Uterus (tissue), 4 donors: ENCODE data around the gene TUBA4A. TPM values are rescaled to one million over a fixed set of nuclear protein-coding genes. Genes with fewer than 3 reads are reported as not detected.
"Not testable (repeated sequence)": the region's sequence is repeated elsewhere in the genome, so short reads cannot be mapped to it uniquely, and the experiment has no call there.

Experiments
- DNase-seq, 2 donors: peaks; one replicate each; pipeline ENCODE4 v3.0.0-alpha.2; 2019 to 2020
- H3K27ac ChIP-seq, 2 donors: fragments of 200-600 bp; sonication (generic); 1 replicate in 1 of 2; 2 replicates in 1 of 2; pipeline ENCODE4 v1.5.1; 2016 to 2018
- H3K27me3 ChIP-seq, 2 donors: fragments of 200-600 bp; sonication (generic); one replicate each; pipeline ENCODE4 v1.5.1; 2018 to 2019; ENCODE audit warnings: control low read depth in 1 of 2
- H3K36me3 ChIP-seq, 2 donors: fragments of 200-600 bp; sonication (generic); one replicate each; pipeline ENCODE4 v1.5.1; 2019; ENCODE audit warnings: control low read depth in 1 of 2
- H3K4me1 ChIP-seq, 2 donors: fragments of 200-600 bp; sonication (generic); one replicate each; pipeline ENCODE4 v1.5.1; 2018 to 2019; ENCODE audit warnings: control low read depth in 1 of 2
- H3K4me3 ChIP-seq, 2 donors: fragments of 200-600 bp; sonication (generic); 1 replicate in 1 of 2; 2 replicates in 1 of 2; pipeline ENCODE4 v1.5.1; 2018 to 2019; ENCODE audit warnings: mild to moderate bottlenecking in 1 of 2
- H3K9me3 ChIP-seq, 2 donors: fragments of 200-600 bp; sonication (generic); one replicate each; pipeline ENCODE4 v1.5.1; 2019; ENCODE audit warnings: control low read depth in 1 of 2
- POLR2A ChIP-seq, 2 donors: fragments of 450-650 bp; IDR thresholded peaks; one replicate each; pipeline ENCODE4 v1.6.1; 2016; ENCODE audit warnings: antibody characterized with exemption in 2 of 2, mild to moderate bottlenecking in 1 of 2, moderate library complexity in 1 of 2
- intact Hi-C: fragments of 100-400 bp; cut with DNase I; formaldehyde crosslinking; loops from one replicate; pipeline ENCODE4 v1.15.1; 2023; ENCODE audit warnings: low total_unique reads
- total RNA-seq, 4 donors: library from RNA; depleted of rRNA in 3 of 4; stranded (reverse); fragments of >200 nt in 3 of 4; gene quantifications; one replicate each; pipeline versions ENCODE4 v1.1.0 to v1.2.4, GENCODE V29; 2014 to 2023
- TF ChIP-seq, protein P1 (sequence below), 4 experiments: fragments of 200-600 bp in 2 of 4; fragments of 450-650 bp in 2 of 4; sonication (generic) in 2 of 4; IDR thresholded peaks; one replicate each; pipeline ENCODE4 v1.5.1; 2016 to 2019; ENCODE audit warnings: antibody characterized with exemption in 4 of 4, mild to moderate bottlenecking in 2 of 4, moderate library complexity in 1 of 4
- donor health status: DM: yes; HTN: yes; CAD: no.

Gene TUBA4A
- total RNA-seq, 4 donors from 2014 or later: 3.7 to 32.3 (median 7.3) TPM

- Histone ChIP-seq H3K4me1 (peaks cover 4 to 8% of the 10 kb centered on the region in 2 donors), H3K27ac (peak overlapping the region; percentile 92 to 95), H3K9me3 (no peaks in the 10 kb centered on the region), H3K4me3 (no peak overlapping the region), H3K27me3 (no peaks in the 10 kb centered on the region), H3K36me3 (no peaks in the 10 kb centered on the region)
- TF ChIP-seq, protein P1, sequence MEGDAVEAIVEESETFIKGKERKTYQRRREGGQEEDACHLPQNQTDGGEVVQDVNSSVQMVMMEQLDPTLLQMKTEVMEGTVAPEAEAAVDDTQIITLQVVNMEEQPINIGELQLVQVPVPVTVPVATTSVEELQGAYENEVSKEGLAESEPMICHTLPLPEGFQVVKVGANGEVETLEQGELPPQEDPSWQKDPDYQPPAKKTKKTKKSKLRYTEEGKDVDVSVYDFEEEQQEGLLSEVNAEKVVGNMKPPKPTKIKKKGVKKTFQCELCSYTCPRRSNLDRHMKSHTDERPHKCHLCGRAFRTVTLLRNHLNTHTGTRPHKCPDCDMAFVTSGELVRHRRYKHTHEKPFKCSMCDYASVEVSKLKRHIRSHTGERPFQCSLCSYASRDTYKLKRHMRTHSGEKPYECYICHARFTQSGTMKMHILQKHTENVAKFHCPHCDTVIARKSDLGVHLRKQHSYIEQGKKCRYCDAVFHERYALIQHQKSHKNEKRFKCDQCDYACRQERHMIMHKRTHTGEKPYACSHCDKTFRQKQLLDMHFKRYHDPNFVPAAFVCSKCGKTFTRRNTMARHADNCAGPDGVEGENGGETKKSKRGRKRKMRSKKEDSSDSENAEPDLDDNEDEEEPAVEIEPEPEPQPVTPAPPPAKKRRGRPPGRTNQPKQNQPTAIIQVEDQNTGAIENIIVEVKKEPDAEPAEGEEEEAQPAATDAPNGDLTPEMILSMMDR (IDR thresholded peaks at IDR 0.05): no peak
- TF ChIP-seq POLR2A (IDR thresholded peaks at IDR 0.05): no peak
- no peak for DNase-seq
- intact Hi-C loops: no loop called here
These were observed 34.0 kb upstream of the TUBA4A start for GRCh38 chr2:219287580-219288265.

- DNase-seq, H3K27me3 ChIP-seq, H3K9me3 ChIP-seq, H3K36me3 ChIP-seq, H3K4me1 ChIP-seq, H3K4me3 ChIP-seq, intact Hi-C loops: not testable (repeated sequence)
- peak overlapping the region; percentile 92 to 95 for H3K27ac ChIP-seq
These were observed 33.4 kb upstream of the TUBA4A start for GRCh38 chr2:219287116-219287440.

DNA sequence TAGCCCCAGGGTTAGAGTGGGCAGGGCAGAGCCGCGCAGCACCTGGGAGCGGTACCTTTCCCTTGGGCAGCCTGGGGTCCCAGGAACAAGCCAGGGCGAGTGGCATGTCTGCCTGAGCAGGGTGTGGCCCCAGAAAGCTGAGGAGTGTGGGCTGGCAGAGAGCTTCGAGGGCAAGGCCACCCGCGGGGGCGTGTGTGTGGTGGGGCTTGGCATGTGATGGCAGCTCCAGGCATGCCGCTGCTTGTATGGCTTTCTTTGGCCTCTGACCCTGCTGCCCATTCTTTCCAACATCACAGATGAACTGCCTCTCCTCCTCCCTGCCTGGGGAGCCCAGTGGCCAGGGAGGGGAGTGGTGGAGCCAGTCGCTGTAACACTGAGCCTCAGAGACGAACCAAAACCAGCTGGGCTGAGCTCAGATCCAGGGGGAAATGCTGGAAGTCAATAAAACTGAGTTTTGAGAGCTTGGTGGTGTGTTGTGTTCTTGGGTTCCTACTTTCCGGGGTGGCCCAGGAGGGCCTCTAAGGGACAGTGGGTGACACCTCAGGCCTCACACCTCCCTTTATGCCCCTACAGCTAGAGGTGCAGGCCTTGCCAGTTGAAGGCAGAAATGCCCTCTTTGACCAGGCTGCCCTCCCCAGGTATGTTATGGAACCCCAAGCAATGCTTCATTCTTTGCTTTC, 32.9 kb upstream of the TUBA4A start:
- DNase-seq: no peak
- Histone ChIP-seq H3K4me1 (peaks cover 4 to 8% of the 10 kb centered on the region in 2 donors), H3K27ac (peak overlapping the region; percentile 82 to 95), H3K4me3 (no peak overlapping the region), H3K36me3 (no peaks in the 10 kb centered on the region), H3K9me3 (no peaks in the 10 kb centered on the region), H3K27me3 (no peaks in the 10 kb centered on the region)
- TF ChIP-seq, protein P1 (IDR thresholded peaks at IDR 0.05): no peak
- no peak for TF ChIP-seq POLR2A (IDR thresholded peaks at IDR 0.05)
- intact Hi-C loops: no loop called here

DNA sequence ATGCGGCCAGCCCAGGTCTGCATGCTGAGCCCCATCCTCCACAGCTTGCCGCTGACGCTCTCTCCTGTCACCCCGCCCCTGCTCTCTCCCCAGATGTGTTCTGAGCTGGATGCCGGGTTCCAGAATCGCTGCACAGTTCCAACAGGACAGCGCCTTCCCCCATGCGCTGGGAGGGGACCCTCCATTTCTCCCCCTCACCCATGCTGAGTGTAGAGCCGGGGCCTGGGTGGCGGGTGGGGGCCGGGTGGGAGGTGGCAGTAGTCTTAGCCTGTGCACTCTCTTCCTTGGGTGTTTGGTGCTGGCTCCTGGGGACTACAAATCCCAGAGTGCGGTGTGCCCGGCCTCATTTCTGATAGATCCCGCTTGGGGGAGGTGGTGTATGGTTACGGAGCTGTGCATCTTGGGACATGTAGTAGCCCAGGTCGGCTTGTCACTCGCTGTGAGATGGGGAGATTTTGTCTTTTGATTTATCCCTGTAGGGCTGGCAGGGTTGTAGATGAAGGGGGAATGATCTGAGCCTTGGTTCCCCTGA, 32.2 kb upstream of the TUBA4A start:
- H3K27ac ChIP-seq: peak overlapping the region; percentile 82 to 95
- no peaks in the 10 kb centered on the region for H3K9me3 ChIP-seq
- H3K36me3 ChIP-seq: no peaks in the 10 kb centered on the region
- H3K4me1 ChIP-seq: peaks cover 4 to 8% of the 10 kb centered on the region in 2 donors
- TF ChIP-seq, protein P1 (IDR thresholded peaks at IDR 0.05): no peak
- TF ChIP-seq POLR2A (IDR thresholded peaks at IDR 0.05): no peak
- intact Hi-C loops: no loop called here
- DNase-seq: peak; percentile 68 to 82
- no peaks in the 10 kb centered on the region for H3K27me3 ChIP-seq
- H3K4me3 ChIP-seq: no peak overlapping the region

DNA sequence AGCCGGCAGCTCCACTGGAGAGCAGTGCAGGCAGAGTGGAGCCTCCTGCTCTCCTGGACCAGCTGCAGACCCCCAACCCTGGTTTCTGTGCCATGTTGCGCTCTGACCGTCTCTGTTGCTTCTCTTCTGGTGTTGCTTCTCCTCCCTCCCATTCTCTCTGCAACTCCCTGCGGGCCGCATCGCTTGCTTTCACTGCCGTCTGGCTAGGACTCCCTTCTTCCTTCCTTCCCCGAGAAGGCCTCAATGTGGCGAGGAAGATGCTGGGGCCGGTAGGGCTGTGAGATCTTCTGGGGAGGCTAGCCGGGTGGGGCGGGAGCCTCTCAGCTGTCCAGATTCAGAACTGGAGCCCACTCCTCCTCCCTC, 31.6 kb upstream of the TUBA4A start:
- TF ChIP-seq, protein P1 (IDR thresholded peaks at IDR 0.05): no peak
- TF ChIP-seq POLR2A (IDR thresholded peaks at IDR 0.05): no peak
- Histone ChIP-seq H3K4me3 (no peak overlapping the region), H3K27ac (peak overlapping the region; percentile 82 to 95), H3K9me3 (no peaks in the 10 kb centered on the region), H3K4me1 (peaks cover 4 to 8% of the 10 kb centered on the region in 2 donors), H3K27me3 (no peaks in the 10 kb centered on the region), H3K36me3 (no peaks in the 10 kb centered on the region)
- no peak for DNase-seq
- intact Hi-C loops: no loop called here
